ENCODE measurements around the gene ZNF100.

Gene ZNF100

GRCh38 chr19:21680671-21681070 is 86.7 kb downstream of the ZNF100 start:
- TF ChIP-seq TAF1 (IDR thresholded peaks at IDR 0.05; ENCODE audit: borderline replicate concordance, insufficient read depth, low read length) (no peak), SIN3A (IDR thresholded peaks at IDR 0.05; ENCODE audit: borderline replicate concordance, insufficient read depth, low read length) (no peak)

- no peak for TF ChIP-seq REST (IDR thresholded peaks at IDR 0.05; ENCODE audit: insufficient read depth in 1 of 2, low read depth in 2 of 2, low read length in 2 of 2)
- TF ChIP-seq POLR2AphosphoS5 (IDR thresholded peaks at IDR 0.05; ENCODE audit: low read depth, low read length), result no peak
- no peak for TF ChIP-seq TAF1 (IDR thresholded peaks at IDR 0.05; ENCODE audit: borderline replicate concordance, insufficient read depth, low read length)
- TF ChIP-seq FOXP2 (optimal IDR thresholded peaks at IDR 0.05; ENCODE audit: borderline replicate concordance, extremely low read depth, extremely low read length, insufficient read depth), result no peak
- no peak for TF ChIP-seq SIN3A (IDR thresholded peaks at IDR 0.05; ENCODE audit: borderline replicate concordance, insufficient read depth, low read length)
These were observed 87.4 kb downstream of the ZNF100 start for GRCh38 chr19:21680026-21680425.

GRCh38 chr19:21677696-21678418 is 89.5 kb downstream of the ZNF100 start:
- no peak for TF ChIP-seq SIN3A (IDR thresholded peaks at IDR 0.05; ENCODE audit: borderline replicate concordance, insufficient read depth, low read length)
- no peak for TF ChIP-seq FOXP2 (optimal IDR thresholded peaks at IDR 0.05; ENCODE audit: borderline replicate concordance, extremely low read depth, extremely low read length, insufficient read depth)

GRCh38 chr19:21674454-21674853 is 92.9 kb downstream of the ZNF100 start:
- TF ChIP-seq TAF1 (IDR thresholded peaks at IDR 0.05; ENCODE audit: borderline replicate concordance, insufficient read depth, low read length) (no peak), SIN3A (IDR thresholded peaks at IDR 0.05; ENCODE audit: borderline replicate concordance, insufficient read depth, low read length) (no peak)
